ENCODE measurements around the gene FN1.

GRCh38 chr2:215320102-215320501, 115.8 kb downstream of the FN1 start:
- TF ChIP-seq CTCF (conservative IDR thresholded peaks at IDR 0.05; ENCODE audit: low read length) (no peak), EZH2phosphoT487 (IDR thresholded peaks at IDR 0.05; ENCODE audit: borderline replicate concordance) (no peak)
